GM18868 (cell line): Measurements from ENCODE around the gene ANKRD2.
"Not testable (repeated sequence)": the region's sequence is repeated elsewhere in the genome, so short reads cannot be mapped to it uniquely, and the experiment has no call there.

Experiments
- ATAC-seq: cut with Tn5 transposase; IDR thresholded peaks from one replicate; pipeline ENCODE4 v1.9.1; 2021; ENCODE audit warnings: mild to moderate bottlenecking, moderate library complexity; ENCODE audit not compliant: unreplicated experiment

ANKRD2 gene

DNA sequence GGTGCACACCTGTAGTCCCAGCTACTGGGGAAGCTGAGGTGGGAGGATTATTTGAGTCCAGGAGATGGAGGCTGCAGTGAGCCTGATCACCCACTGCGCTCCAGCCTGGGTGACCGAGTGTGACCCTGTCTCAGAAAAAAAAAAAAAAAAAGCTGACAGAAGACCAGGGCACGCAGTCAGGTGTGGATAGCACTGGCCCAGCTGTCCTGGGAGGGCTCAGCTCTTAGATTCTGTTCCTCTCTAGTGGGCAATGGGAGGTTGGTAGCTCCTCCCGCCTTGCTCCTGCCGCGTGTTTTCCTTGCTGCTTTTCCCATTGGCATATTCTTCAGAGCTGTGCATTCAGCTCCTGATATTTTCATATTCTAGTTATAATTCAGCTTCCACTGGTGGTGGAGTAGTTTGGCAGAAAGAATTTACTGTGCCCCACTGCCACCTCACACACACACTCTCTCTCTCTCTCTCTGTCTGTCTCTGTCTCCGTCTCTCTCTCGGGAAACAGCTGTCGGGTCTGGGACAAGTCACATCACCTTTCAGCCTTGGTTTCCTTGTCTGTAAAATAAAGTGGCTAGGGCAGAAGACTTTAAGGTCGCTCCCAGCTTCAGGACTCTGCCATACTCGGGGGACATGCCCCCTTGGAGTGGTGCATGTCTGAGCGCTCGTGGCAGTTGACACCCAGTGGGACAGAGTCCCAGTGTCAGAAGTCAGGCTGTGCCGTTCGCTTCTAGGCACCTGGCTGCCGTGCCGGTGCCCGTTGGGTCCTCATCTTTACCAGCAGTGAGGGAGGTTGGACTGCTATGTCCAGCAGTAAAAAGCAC is 25.9 kb upstream of the ANKRD2 start:
- no peak for ATAC-seq

DNA sequence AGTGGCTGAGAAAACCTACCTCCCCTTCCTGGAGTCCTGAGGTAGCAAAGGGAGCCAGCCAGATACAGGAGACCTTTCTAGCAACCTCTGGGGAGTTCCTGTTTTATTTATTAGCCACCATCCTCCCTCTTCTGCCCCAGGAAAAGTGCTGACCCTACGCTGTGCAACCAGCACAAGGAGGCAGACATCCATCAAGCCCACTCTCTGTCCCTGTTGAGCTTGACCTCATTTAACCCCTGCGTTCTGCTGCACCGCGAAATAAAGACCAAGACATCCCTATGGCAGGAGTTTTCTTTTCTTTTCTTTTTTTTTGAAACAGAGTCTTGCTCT is 25.3 kb upstream of the ANKRD2 start:
- no peak for ATAC-seq

DNA sequence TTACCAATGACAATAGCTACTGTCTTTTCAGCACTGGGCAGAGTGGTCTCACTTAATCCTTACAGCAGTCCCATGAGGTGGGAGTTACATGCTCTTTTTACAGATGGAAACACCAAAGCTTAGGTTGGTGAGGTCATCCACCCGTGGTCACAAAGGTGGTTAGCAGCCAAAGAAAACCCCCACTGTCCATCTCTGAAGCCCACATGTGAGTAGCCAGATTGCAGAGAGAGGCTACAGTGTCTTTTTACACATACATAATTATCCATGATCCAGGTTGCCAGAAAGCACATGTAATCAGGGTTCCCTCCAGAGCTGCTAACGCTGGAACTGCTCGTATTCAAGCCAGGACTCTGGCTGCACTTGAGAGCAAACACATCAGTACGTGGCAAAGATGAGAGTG is 24.6 kb upstream of the ANKRD2 start:
- no peak for ATAC-seq

DNA sequence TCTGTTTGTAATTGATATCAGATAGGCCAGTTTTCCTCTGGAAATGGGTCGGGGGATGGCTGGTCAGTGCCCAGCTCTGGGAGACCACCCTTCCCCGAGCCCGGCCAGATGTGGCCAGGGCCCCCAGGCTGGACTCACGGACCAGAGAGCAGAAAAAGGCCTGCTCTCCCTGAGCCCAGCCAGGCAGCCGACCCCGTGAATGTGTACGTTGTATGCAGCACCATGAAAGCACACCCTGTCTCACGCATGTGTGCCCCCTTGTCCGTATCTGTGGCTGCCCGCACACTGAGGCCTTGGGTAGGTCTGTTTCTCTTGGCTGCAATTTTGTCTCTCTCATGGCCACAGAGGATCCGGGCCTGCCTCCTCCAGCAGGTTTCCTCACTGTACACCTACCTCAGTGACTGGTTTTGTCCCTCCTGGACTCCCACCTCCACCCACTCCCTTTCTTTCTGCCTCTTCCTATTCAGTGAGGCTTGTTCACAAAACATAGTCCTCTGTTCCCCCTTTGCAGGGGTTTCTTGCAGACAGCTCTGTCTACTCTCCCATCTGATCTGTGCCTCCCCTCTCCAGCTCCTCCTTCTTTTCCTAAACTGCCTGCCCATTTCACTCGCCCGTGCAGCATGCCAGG is 23.6 kb upstream of the ANKRD2 start:
- ATAC-seq, result no peak

DNA sequence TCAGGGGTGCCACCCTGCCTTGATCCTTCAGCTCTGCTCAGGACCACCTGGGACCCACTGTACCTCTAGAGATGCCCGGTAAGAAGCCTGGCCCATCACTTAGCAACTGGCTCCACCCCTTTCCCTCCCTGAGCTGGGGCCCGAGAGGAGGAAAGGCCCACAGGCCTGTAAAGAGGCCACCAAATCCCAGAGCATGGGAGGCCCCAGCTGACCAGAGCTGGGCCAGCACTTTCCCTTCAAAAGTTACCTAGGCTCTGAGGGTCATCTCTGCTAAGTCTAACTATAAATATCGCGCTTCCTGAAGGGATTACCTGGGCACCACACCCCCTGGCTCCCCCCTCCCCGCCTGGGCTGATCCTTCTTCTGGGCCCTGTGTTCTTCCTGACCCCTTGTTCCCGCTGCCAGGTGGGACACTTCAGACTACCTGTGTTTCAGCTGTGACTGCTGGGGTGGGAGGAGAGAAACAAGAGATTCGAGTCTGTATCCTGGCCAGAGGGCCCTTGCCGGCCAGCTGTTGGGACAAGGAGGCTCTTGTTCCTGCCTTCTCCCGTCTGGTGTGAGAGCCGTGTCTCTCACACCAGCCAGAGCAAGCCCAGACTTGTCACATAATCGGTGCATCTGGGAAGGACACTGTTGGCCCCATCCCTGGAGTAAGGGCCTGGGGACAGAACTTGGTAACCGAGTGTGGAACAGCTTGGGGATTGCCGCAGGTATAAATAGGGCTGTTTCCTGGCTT is 22.8 kb upstream of the ANKRD2 start:
- no peak for ATAC-seq

DNA sequence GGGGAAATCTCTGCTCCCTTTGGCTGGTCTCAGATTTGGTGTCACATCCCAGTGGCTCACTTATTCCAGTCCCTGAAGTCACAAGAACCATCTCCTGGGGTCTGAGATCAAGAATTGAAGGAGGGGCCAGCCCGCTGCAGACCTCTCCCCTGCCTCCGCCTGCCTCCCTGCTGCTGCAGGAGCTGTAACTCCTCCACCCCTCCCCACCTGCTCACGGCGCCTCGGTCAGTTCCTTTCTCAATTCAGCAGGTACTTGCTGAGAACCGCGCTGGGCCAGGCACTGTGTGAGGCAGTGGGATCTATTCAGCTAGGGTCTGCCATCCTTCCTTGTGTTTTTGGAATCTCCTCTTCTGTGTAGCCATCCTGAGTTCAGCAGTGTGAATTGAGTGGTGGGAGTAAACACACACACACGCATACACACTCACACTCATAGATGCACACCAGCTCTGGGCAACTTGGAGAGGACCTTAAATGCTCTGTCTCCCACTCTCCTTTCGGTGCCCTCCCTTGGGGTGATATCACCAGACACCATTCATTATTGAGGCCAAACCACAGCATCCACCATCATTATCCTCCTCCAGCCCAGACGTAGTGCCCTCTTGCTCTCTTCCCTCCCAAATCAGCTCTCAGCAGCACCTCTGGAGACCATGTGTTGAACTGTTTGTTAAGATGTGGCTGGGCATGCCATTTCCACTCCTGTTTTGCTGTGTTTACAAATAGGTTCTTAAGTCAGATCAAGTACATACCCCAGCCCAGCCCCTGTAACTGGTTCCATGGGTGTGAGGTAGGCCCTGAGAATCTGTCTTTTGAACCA is 22.0 kb upstream of the ANKRD2 start:
- ATAC-seq, result no peak

DNA sequence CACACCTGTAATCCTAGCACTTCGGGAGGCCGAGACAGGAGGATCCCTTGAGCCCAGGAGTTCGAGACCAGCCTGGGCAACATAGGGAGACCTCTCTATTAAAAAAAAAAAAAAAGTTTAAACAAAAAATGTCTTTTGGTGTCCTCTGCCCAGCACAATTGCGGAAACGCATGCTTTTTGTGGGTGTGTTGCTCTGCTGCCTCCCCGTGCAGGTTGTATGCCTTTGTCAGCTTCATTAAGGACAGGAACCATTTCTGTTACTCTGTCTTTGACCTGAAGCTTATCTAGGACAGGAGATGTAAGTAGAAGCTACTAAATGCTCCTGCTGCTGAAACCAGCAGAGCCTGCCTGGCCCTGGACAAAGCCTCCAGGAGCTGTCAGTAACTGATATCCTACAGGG is 21.3 kb upstream of the ANKRD2 start:
- ATAC-seq, result no peak

DNA sequence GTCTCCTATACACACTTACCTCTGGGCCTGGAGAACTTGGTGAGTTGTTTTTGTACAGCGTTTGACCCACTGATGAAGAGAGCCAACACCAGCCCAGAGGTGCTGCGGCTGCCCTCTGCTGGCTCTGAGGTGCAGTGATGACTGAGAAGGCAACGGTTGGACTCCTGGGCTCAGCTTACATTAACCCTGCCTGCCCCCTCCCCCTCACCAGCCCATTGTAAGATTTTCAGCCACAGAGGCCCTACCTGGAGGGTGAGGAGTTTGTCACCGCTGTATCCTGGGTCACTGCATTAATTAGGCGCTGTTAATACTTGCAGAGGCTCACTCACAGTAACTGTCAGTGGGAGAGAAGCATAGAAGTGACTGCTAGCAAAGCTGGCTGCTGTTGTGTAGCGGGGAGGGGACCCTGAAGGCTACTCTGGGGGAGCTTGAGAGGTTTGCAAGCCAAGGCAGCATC is 19.0 kb upstream of the ANKRD2 start:
- ATAC-seq, result peak; percentile 78

DNA sequence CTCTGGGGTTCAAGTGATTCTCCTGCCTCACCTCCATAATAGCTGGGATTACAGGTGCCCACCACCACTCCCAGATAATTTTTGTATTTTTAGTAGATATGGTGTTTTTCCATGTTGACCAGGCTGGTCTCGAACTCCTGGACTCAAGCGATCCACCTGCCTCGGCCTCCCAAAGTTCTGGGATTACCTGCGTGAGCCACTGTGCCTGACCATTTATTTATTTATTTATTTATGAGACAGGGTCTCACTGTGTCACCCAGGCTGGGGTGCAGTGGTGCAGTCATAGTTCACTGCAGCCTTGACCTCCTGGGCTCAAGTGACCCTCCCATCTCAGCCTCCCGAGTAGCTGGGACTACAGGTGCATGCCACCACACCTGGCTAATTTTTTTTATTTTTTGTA is 18.2 kb upstream of the ANKRD2 start:
- not testable (repeated sequence) for ATAC-seq

DNA sequence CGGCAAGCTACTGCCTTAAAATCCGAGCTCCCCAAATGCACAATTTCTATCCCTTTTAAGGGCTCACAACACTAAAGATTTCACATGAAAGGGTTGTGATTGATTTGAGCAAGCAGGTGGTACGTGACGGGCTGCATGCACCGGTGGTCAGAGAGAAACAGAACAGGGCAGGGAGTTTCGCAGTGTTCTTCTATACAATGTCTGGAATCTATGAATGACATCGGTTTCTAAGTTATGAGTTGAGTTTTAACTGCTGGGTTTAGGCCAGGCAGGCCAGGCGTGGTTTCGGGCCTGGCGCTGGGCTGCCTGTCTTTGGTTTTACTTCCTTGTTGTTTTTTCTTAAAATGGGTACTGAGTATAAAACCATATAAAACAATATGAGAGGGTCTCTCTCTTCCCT is 17.0 kb upstream of the ANKRD2 start:
- ATAC-seq, result not testable (repeated sequence)

DNA sequence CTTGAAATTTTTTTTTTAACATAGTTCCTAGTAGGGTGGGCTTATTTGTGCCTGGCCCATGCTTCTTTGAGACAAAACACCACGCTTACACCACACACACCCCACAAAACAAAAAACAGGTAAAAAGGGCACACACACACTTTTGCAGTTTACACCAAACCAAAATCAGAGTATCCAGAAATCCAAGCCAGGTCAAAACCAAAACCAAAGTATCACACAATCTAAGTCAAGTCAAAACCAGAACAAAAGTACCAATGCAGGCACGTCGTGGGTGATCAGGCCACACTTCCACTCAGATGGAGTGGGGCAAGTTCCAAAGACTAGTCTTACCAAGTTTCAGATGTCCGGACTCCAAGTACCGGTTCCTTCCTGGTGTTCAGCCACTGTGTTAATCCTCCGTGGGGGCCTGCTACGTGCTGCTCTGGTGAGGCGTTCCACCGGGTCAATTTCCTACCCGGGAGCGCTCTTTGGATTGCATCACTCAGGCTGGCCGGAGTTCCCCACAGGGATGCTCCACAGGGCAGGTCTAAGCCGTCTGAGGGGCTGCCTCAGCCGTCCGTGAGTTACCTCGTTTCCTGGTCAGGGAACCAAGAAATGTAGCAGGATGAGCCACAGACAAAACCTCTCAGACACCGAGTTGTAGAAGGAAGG is 11.7 kb upstream of the ANKRD2 start:
- ATAC-seq, result not testable (repeated sequence)

DNA sequence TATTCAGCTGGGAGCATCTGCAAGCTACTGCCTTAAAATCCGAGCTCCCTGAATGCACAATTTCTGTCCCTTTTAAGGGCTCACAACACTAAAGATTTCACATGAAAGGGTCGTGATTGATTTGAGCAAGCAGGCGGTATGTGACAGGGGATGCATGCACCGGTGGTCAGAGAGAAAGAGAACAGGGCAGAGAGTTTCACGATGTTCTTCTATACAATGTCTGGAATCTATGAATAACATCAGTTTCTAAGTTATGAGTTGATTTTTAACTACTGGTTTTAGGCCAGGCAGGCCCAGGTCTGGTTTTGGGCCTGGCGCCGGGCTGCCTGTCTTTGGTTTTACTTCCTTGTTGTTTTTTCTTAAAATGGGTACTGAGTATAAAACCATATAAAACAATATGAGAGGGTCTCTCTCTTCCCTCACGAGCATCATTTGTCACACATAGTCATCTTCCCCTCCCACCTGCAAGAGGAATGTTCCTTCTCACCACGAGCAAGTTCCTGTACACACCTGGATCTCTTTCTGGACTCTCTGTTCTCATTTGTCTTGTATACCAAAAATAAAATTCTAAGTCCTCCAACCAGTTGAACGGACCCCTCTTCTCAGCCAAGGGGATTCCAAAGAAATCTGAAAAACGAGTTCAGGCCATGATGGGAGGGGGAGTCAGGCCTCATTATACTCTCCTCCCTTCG is 11.0 kb upstream of the ANKRD2 start:
- ATAC-seq, result not testable (repeated sequence)

DNA sequence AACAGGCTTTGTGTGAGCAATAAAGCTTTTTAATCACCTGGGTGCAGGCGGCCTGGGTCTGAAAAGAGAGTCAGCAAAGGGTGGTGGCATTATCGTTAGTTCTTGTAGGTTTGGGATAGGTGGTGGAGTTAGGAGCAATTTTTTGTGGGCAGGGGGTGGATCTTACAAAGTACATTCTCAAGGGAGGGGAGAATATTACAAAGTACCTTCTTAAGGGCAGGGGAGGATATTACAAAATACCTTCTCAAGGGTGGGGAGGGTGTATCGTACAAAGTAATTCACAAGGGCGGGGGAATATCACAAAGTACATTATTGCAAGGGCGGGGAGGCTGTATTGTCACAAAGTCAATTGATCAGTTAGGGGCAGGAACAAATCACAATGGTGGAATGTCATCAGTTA is 10.2 kb upstream of the ANKRD2 start:
- not testable (repeated sequence) for ATAC-seq

DNA sequence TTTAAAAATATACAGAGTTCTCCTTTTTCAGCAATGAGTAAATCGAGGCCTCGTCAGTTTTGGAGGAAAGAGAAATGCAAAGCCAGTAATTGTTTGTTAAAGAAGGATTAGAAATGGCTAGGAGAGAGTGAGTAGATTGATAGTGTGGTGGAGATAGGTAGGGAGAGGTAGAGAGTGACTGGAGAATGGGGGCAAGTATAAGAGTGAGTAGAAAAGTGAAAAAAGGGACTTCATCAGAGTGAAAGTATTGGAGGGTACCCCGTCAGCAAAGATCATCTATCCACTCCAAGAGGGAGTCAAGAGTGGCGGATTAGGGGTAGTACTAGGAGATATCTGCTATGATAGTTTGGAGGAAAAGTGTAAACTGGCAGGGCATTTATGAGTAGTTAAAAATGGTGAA is 9.2 kb upstream of the ANKRD2 start:
- ATAC-seq, result no peak

DNA sequence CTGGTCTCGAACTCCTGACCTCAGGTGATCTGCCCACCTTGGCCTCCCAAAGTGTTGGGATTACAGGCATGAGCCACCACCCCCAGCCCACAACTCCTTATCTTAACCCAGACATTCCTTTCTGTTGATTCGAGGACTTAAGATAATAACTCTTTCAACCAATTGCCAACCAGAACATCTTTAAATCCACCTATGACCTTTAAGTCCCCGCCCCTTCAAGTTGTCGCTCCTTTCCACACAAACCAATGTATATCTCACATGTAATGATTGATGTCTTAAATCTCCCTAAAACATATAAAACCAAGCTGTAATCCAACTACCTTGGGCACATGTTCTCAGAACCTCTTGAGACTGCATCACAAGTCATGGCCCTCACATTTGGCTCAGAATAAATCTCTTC is 7.8 kb upstream of the ANKRD2 start:
- ATAC-seq, result no peak

DNA sequence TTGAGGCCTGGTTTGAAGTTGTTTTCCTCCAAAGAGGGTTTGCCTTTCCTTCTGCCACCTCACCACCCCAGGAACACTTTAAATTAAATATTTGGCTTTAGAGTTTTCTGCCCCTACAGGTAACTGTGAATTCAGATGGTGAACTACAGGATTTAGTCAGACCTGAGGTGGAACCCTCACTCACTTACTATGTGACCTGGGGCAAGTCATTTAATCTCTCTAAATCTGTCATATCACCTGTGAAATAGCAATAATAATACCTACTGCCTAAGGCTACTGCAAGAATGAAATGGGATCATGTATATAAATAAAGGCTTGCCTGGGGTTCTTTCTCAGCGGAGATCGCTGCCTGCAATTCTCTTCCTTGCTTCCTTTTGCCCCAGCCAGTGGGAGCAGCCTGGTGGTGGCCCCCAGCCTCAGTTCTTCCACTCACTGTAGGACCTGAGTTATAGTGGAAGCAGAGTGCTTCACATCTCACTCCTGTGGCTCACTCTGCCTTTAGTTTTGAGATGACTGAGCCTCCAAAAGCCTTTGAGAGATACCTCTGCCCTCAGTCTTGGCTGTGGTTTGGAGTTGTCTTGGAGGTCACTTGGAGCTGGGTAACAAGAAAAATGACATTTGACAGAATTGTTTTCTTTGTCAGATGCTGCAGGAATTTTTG is 6.1 kb upstream of the ANKRD2 start:
- no peak for ATAC-seq

DNA sequence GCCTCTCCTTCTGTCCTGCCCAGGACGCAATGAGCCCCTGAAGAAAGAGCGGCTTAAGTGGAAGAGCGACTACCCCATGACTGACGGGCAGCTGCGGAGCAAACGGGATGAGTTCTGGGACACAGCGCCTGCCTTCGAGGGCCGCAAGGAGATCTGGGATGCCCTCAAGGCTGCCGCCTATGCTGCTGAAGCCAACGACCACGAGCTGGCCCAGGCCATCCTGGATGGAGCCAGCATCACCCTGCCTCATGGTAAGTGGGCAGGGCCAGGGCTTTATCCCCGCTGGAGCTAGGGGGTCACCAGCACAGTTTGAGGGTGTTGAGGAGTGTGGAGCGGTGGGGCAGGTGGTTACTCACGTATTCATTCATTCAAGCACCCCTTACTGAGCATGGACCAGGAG is 4.7 kb upstream of the ANKRD2 start:
- no peak for ATAC-seq

DNA sequence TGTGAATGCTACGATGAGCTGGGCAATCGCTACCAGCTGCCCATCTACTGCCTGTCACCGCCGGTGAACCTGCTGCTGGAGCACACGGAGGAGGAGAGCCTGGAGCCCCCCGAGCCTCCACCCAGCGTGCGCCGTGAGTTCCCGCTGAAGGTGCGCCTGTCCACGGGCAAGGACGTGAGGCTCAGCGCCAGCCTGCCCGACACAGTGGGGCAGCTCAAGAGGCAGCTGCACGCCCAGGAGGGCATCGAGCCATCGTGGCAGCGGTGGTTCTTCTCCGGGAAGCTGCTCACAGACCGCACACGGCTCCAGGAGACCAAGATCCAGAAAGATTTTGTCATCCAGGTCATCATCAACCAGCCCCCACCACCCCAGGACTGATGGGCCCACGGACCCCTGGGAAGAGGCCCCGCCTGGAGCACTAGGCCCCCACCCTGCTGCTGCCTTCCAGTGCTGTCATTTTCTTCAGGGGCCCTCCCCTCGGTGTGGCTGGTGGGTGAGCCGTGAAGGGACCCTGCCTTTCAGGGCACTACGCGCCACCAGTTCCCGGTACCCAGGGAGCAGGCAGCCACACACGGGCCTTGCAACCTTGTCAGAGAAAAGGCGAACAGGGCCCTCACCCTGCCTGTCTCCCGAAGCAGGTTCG is 2.3 kb upstream of the ANKRD2 start:
- no peak for ATAC-seq
